HG02798 (cell line): ENCODE measurements around the gene MLLT6.

Experiments
- ATAC-seq: cut with Tn5 transposase; IDR thresholded peaks from one replicate; pipeline ENCODE4 v1.9.1; 2021; ENCODE audit warnings: mild to moderate bottlenecking; ENCODE audit not compliant: unreplicated experiment, poor library complexity

The MLLT6 gene

DNA sequence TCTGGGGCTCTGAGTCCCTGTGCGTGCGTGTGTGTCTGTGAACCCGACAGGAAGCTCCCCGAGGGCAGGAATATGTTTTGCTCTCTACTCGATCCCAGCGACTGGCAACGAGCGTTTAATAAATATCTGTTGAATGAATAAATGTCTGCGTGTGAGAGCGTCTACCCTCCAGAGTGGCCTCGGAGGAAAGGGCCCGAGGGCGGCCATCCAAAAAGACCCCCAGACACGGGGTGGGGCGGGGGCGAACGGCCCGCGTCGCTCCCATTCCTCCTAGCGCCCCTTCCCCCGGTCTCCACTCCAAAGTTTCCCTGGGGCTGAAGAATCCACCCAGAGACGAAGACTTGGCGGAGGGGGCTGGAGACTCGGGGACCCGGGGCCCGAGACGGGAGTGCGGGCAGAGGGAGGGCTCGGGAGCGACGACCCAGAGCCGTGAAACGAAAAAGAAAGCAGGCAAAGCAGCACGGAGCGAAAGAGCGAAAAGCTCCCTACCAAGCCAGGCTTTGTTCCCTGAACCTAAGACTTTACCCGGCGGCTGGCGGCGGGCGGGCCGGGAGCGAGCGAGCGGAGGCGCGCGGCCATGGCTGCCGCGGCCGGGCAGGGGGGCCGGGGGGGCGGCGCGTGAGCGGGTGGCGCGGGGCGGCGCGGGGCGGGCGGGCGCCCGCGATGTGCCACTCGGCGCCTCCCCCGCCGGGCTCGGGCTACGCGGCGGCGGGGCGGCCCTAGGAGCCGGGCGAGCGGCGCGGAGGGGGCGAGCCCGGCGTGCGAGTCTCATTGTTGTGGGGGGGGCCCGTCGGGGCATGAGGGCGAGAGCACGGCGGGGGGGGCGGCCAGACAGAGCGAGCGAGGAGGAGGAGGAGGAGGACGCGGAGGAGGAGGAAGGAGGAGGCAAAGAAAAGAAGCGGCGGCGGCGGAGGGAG, at the start of gene MLLT6:
Gene MLLT6 (plus strand): TSS at position 668 of the 917 bp plus-strand sequence. CDS start 360 bp downstream, outside the sequence.
- ATAC-seq: peak; percentile 25

DNA sequence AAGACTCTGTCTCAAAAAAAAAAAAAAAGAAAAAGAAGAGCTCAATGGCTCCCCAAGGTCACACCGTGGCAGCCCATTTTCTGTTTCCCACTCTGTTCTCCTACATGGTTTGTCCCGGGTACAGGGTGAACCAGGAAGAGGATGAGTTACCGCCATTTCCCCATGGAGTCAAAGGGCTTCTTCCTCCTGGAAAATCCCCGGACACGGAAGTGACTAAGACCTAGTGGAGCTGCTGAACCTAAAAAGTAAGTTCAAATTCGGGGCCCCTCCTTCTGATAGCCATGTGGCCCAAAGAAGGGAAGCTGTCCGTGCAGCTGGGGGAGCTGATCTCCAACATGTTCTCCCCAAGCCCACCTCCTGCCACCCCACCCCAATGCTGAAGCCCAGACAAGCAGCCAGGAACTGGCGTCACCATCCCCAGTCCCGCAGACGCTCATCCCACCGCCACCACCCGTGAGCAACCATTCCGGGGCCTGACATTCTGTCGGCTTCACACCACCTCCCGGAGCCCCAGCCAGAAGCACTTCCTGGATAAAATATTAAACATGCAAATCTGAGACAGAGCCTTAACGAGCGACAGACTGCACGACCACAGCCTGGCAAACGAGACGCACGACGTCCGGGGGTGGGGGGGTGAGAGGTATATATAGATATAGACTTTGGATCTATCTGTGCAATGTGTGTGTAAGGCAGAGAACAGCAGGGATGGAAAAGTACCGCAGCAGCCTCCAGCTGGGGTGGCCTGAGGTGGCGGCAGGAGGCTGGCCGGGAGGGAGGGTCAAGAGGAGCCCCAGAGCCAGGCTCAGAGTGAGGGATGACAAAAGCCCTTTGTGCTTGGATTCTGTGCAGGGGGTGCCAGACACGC, 47.9 kb upstream of the MLLT6 start:
- no peak for ATAC-seq

DNA sequence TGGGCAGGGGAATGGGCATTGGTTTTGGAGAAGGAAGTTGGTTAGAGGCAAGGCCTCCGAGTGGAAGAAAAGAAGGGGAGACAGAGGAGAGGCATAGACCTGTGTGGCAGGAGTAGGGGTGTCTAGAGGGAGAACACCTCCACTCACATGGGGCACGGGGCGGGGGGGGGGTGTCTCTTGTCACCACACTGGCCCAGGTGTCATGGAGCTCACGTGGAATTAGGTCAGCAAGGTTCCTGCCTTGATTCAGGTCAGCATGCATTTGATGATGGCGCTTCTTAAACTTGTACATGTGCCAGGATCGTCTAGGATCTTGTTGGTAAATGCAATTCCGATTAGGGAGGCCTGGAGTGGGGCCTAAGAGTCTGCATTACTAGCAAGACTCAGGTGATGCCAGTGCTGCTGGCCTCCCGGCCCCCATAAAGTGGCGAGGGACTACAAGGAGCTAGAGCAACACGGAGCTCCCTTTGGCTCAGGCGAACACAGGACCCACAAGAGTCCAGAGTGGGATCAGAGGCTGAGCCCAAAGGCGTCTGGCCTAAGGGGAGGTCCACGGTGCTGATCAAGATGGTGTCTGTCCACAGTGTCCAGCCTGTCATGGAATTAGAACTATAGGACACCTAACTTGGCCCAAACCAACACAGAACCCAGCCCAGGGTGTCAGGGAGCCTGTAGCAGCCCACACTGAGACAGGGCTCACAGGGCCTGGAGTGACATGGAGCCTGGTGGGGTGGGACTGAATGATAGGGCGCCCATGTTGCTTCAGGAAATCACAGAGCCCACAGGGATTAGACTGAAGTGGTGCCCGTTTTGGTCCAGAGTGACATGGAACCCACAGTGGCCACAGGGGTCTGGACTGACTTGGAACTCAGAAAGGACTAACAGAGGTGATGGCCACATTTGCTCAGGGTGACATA, 47.0 kb upstream of the MLLT6 start:
- ATAC-seq: no peak

DNA sequence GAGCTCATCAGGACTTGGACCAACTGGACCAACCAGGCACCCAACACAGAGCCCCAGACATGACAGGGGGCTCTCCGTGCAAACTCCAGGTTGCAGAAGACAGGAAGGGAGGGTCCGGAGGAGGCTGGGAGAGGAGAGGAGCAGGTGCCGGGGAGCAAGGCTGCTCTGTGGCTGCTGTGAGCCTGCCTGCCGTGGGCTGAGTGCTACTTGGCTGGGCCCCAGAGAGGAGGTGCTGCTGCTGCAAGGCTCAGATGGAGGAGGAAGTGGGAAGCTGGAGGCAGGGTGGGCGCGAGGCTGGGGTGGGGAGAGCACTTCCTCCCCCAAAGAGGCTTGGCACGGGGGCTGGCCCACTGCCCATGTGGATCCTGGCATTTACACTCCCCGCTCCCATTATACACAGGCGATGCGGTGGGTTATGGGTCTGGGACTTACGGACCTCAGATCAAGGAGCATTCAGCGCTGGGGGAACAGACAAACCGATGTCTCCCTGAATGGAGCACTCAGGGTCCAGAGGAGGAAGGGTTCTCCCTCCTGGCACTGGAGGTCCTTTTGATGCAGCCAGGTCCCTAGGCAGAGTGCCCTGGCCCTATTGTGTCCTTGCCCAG, 46.2 kb upstream of the MLLT6 start:
- no peak for ATAC-seq

DNA sequence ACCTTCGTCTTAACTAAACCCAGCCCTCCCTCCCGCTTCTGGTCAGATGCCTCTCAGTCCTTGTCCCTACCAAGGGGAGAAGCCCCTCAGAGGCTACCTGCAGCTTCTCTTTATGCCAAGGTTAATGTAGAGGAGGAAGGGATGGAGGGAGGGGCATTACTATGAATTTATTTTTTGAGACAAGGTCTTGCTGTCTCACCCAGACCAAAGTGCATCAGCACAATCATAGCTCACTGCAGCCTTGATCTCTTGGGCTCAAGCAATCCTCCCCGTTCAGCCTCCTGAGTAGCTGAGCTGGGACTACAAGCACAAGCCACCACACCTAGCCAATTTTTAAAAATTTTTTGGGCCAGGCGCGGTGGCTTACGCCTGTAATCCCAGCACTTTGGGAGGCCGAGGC, 45.7 kb upstream of the MLLT6 start:
- no peak for ATAC-seq

DNA sequence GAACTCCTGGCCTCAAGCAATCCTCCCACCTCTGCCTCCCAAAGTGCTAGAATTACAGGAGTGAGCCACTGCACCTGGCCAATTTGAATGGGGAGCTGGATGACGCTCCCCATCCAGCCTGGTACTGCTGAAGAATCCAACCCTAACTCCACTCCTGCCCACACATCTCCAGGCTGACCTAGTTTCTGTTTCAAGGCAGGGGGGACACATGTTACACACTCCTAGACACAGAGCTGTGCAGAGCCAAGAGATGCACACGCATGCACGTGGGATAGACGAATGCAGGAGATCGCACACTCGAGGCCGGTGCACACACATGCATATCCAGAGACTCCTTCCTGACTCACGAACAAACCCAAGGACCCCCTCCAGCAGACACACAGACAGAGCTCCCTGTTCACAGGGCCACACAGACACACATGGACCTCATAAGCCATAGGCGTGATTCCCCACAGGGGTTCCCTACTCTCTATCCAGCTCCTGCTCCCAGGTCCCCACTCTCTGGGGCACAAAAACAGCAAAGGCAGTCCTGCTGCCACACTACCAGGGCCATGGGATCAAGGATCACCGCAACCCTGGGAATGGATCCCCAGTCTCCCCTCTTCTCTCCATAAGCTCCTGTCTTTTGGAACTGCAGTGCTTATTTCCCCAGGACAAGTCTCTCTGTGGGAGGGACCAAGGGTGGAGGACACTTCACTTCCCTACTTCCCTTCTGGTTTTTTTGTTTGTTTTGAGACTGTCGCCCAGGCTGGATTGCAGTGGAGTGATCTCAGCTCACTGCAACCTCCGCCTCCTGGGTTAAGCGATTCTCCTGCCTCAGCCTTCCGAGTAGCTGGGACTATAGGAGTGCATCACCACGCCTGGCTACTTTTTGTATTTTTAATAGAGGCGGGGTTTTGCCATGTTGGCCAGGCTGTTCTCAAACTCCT, 44.7 kb upstream of the MLLT6 start:
- ATAC-seq: no peak

DNA sequence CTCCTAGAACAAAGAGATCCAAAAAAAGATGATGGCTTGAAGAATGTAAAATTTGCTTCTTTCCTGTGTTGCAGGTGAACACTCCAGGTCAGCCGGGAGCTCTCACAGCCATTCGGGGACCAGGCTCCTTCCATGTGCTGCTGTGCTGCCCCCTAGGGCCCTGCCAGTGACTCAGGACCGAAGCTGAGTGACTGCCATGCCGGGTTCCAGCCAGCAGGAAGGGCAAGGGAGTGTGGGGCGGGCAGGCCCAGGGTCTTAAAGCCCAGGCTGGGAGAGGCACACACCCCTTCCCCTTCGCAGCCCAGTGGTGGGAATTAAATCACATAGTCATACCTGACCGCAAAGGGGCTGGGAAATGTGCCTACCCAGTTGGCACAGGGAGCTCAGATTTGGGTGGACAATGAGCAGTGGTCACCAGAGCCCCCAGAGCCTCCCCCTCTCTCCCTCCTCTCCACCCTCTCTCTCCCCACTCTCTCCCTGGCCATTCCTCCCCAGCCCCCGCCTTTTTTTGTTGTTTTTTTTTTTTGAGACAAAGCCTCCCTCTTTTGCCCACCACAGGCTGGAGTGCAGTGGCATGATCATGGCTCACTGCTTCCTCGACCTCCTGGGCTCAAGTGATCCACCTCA, 41.8 kb upstream of the MLLT6 start:
- ATAC-seq: no peak

DNA sequence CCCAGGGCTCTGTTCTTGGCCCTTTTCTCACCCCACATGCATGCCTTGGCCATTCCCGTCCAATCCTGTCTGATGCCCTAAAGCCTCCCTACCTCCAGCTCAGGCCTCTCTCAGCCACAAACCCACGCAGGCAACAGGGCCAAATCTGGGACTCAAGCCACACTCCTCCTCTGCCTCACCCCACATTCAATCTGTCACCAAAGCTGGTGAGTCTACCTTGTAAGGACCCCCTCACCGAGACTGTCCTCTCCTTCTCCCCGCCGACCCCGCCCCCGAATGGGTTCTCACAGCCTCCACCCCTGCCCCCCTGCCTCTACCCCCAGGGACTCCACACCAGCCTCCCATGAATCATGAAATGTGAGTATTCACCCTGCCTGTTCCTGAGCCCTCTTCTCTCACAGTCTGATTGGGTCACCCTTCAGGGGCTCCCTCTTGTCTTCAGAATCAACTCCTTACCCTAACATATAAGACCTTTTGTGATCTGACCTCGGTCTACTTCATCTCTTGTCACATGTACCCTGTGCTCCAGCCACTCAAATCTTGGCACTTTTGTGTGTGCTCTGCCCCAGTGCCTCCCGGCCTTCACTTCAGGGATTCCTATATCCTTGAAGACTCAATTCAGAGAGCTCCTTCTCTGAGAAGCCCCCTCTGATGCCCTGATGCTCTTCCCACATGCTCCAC, 41.0 kb upstream of the MLLT6 start:
- no peak for ATAC-seq

DNA sequence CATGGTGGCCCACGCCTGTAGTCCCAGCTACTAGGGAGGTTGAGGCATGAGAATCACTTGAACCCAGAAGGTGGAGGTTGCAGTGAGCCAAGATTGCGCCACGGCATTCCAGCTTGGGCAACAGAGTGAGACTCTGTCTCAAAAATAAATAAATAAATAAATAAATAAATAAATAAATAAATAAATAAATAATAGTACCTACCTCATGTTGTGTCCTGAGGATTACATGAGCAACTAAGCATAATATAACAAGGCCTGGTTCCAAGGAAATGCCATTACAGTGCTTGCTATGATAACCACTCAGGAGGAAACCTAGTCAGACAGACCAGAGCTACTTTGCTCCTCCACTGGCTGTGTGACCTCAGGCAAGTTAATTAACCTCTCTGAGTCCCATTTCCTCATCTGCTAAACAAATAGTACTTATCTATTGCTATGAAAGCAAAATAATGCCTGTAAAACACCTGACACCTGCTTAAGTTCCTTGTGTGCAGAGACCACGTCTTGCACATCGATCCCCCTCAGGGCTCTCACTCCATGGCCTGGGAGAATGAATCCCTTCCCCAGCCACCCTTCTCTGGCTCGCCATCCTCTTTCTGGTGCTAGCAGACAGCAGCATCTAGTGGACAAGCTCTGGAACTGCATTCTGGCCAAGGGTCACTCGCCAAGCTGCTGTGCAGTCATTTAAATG, 37.8 kb upstream of the MLLT6 start:
- ATAC-seq: no peak

DNA sequence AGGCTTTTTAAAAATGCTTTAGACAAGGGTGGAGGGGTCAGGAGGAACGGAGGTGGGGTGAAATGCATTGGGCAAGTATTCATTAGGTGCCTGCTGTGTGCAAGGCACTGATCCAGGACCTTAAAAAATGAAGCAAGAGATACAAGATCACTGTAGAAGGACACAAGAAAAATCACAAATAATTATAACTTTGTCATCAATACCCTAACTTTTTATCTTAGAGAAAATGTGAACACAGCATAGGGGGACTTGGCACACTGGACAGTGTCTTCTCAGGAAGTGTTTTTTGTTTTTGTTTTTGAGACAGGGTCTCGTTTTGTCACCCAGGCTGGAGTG, 37.3 kb upstream of the MLLT6 start:
- ATAC-seq: no peak

DNA sequence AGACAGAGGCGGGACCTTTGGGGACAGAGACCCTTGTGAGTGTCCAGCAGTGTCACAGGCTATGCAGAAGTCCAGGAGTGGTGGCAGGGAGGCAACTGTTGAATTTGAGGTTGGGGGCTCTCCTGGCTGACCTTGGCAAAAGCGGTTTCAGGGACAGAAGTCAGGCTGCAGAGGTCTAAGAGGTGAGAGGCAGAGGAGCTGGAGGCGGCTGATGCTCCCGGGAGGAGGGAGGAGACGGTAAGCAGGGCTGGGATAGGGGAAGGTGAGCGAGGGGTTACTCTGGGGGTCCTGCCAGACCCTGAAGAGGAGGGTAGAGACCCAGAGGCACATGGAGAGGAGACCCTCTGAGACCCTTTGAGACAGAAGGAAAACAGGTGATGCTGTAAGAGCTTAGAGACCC, 35.6 kb upstream of the MLLT6 start:
- ATAC-seq: no peak

DNA sequence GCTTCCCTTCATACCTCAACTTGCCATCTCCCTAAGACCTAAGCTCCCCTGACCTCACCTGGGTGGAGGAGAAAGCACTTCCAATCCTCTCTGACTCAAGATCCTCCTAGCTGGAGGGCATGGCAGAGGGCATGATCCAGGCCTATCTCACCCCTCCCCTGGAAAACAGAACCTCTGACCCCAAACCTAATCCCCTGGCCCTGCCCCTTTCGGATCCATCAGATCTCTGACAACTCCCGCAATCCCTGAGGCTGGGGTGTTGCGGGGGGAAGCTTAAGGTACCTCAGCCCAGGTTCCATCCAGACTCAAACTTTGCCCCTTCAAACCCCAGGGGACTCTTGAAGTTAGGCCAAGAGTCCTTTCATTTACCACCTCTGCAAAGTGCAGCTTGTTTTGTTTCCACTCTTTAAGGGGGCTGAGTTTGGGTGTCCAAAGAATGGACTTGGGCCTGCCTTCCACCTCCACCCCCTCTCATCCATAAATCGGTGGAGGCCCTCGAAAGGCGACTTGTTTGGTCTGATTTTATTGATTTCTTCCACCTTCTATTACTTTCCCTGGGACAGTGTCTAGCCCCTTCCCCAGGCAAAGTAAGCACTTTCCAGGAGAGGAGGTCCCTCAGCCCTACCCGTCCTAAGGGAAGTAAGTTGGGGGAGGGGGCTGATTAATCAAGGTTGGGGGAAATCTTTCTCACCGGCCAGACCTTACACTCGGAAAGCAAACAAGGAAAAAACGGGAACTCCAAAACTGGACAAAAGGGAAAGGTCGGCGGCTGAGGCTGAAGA, 32.9 kb upstream of the MLLT6 start:
- ATAC-seq: no peak

DNA sequence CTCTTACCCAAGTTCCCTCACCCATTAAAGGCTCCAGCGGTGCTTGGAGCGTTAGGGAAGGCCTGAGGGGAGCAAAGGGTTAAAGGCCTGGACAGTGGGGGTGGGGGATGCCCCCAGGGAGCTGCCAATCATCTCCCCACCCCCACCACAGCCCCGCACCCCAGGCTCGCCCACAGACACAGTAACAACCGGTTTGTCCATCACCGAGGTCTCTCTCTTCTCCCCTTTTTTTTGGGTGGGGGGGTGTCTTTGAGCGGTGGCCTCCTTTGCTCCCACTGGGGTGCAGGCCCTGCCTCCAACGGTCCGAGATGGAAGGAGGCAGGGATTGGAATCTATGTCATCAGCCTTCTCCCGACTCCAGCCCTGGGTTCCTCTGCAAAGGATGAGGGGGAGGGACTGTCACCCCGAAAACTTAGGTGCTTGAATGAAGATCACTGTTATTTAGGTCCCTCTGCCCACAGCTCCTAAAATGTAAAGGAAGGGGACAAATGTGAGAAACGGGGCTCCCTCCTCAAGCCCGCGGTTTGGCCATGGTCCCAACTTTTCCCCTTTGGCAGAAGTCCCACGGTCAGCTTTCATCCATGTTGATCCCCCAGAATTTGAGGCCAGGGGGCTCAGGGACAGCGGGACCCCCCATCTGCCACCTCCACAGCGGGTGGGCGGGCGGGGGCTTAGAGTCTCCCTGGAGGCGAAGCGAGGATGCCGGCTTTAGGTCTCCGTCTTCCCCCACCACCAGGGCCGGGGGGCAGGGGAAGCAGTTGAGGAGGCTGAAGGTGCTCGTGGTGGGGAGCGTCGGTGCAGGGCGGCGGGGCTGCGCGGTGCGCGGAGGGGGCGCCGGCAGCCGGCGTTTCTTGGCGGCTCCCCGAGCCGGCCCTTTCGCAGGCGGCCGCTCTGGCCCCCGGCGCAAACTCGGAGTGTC, 32.0 kb upstream of the MLLT6 start:
- ATAC-seq: no peak

DNA sequence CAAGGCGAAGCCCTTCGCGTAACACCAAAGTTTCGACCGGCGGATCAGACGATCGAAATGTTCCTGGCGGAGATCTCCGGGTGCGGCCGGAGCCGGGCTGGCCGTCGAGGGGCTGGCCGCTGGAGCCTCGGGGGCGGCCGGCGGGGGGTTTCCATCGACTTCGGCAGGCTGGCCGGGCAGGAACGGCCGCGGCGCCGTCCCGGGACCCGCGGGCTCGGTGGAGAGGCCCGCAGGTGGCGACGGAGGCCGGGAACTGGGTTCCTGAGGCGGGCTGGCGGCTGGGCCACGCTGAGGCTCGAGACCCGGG, 31.4 kb upstream of the MLLT6 start:
- ATAC-seq: peak; percentile 1

DNA sequence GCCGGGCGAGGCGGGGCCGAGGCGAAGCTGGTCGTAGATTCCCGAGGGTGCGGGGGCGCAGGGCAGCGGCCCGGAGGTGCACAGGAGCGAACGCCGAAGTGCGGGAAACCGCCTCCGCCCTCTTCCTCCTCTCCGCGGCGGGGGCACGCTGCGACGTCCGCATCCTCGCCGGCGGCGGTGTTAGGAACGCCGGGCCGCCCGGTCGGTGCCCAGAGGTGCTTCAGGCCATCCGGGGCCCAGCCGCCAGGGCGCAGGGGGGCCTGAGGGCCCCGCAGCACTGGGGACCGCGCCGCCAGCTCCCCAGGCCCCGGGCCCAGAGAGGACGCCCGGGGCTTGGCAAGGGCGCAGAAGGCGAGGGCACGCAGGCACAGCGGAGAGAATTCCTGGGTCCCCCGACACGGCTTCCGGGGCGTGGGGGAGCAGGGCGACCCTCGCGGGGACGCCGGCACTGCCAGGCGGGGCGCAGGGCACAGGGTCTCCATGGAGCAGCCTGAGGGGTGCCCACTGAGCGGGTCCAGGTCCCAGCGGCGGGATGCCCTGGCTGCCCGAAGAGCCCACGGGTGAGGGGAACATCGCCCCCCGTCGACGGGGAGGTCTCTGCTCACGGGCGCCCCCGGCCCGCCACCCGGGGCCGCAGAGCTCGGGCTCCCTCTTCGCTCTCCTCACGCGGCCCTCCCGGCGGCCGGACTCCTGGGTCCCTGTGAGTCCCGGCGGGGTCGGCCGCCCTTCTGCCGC, 30.9 kb upstream of the MLLT6 start:
- ATAC-seq: peak; percentile 23
